Brain microvascular endothelial cell (primary cell): ENCODE results near the gene DISC1.

Experiments used
- DNase-seq: peaks from one replicate; pipeline ENCODE4 v3.0.0-alpha.2; 2020
- H3K27ac ChIP-seq: fragments of 250-450 bp; sonication (Bioruptor Pico); 2 replicates; pipeline ENCODE4 v1.5.1; 2020; ENCODE audit warnings: mild to moderate bottlenecking, moderate library complexity
- H3K27me3 ChIP-seq: fragments of 250-450 bp; sonication (Bioruptor Pico); replicated peaks from 2 replicates; pipeline ENCODE4 v1.5.1; 2020; ENCODE audit warnings: mild to moderate bottlenecking
- H3K36me3 ChIP-seq: fragments of 250-450 bp; sonication (Bioruptor Pico); replicated peaks from 2 replicates; pipeline ENCODE4 v1.5.1; 2020; ENCODE audit warnings: mild to moderate bottlenecking
- H3K4me3 ChIP-seq: 2 replicates; pipeline ENCODE4 v1.5.1; 2011; ENCODE audit warnings: low read depth, mild to moderate bottlenecking, control low read depth, low read length, moderate library complexity
- CTCF ChIP-seq: IDR thresholded peaks from 2 replicates; pipeline ENCODE4 v1.5.1; 2011; ENCODE audit warnings: low read depth, mild to moderate bottlenecking, moderate library complexity, low read length, control low read depth, inconsistent platforms; ENCODE audit errors: missing control alignments
- in situ Hi-C: cut with HindIII; loops from 2 replicates; pipeline ENCODE4 v1.10.0; 2017; ENCODE audit warnings: low sequenced_read_pairs, low pct_ligation_motif_present

The DISC1 gene

GRCh38 chr1:231828182-231828920 lies 201.8 kb downstream of the DISC1 start:
- TF ChIP-seq CTCF = no peak
- Histone ChIP-seq H3K27ac (peak overlapping the region; percentile 75), H3K4me3 (no peak overlapping the region), H3K27me3 (no peaks in the 10 kb centered on the region), H3K36me3 (no peaks in the 10 kb centered on the region)
- peak; percentile 95 for DNase-seq
- in situ Hi-C loops = no loop called here

- no peak for TF ChIP-seq CTCF
- in situ Hi-C loops = no loop called here
- DNase-seq = no peak
- Histone ChIP-seq H3K27ac (no peak overlapping the region), H3K27me3 (no peaks in the 10 kb centered on the region), H3K4me3 (no peak overlapping the region), H3K36me3 (no peaks in the 10 kb centered on the region)
Measured at GRCh38 chr1:231829332-231829731, 202.7 kb downstream of the DISC1 start.

GRCh38 chr1:231836227-231836893 lies 209.8 kb downstream of the DISC1 start:
- no peak overlapping the region for H3K4me3 ChIP-seq
- TF ChIP-seq CTCF = no peak
- in situ Hi-C loops = no loop called here
- DNase-seq = no peak
- H3K27me3 ChIP-seq = no peaks in the 10 kb centered on the region
- no peaks in the 10 kb centered on the region for H3K36me3 ChIP-seq
- H3K27ac ChIP-seq = no peak overlapping the region

GRCh38 chr1:231838521-231838920 lies 211.9 kb downstream of the DISC1 start:
- no peak overlapping the region for H3K4me3 ChIP-seq
- TF ChIP-seq CTCF = no peak

GRCh38 chr1:231839999-231840398 lies 213.4 kb downstream of the DISC1 start:
- no peak for TF ChIP-seq CTCF
- in situ Hi-C loops = no loop called here
- H3K27ac ChIP-seq = no peak overlapping the region
- H3K36me3 ChIP-seq = no peaks in the 10 kb centered on the region
- H3K27me3 ChIP-seq = no peaks in the 10 kb centered on the region
- no peak for DNase-seq
- H3K4me3 ChIP-seq = no peak overlapping the region

More at GRCh38 chr1:231838521-231838920, 211.9 kb downstream of the DISC1 start:
- no peak overlapping the region for H3K27ac ChIP-seq
- H3K36me3 ChIP-seq = no peaks in the 10 kb centered on the region
- no peaks in the 10 kb centered on the region for H3K27me3 ChIP-seq
- no peak for DNase-seq
- in situ Hi-C loops = no loop called here
